Retinal pigment epithelial cell (primary cell): Measurements from ENCODE around the gene R3HDM2.

Experiments used
- DNase-seq: peaks from one replicate; pipeline ENCODE4 v3.0.0-alpha.2; 2010; ENCODE audit warnings: low read depth
- H3K4me3 ChIP-seq: 2 replicates; pipeline ENCODE4 v1.5.1; 2011; ENCODE audit warnings: mild to moderate bottlenecking, low read length, control low read depth, moderate library complexity
- TF ChIP-seq, protein P1 (sequence below): conservative IDR thresholded peaks from 2 replicates; pipeline ENCODE4 v1.5.1; 2011; ENCODE audit warnings: low read depth, low read length, control low read depth, inconsistent platforms

The R3HDM2 gene

DNA sequence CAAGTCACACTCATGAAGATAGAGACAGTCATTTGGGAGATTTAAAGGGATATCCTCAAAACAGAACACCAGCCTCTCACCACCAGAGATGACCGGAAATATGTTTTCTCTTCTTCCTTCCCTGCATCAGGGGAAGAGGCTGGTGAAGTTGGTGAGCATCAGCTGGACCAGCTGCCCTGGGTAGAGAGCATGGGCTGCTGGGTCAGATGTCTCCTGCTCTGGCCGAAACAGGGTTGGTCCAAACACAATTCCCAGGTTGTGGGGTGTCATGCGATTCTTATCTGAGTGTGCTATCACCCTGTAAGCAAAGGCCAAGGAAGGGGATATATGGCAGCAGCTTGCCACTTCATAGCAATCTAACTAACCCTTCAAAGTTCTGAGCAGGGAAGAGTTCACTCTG is 41.5 kb upstream of the R3HDM2 start:
- TF ChIP-seq, protein P1, sequence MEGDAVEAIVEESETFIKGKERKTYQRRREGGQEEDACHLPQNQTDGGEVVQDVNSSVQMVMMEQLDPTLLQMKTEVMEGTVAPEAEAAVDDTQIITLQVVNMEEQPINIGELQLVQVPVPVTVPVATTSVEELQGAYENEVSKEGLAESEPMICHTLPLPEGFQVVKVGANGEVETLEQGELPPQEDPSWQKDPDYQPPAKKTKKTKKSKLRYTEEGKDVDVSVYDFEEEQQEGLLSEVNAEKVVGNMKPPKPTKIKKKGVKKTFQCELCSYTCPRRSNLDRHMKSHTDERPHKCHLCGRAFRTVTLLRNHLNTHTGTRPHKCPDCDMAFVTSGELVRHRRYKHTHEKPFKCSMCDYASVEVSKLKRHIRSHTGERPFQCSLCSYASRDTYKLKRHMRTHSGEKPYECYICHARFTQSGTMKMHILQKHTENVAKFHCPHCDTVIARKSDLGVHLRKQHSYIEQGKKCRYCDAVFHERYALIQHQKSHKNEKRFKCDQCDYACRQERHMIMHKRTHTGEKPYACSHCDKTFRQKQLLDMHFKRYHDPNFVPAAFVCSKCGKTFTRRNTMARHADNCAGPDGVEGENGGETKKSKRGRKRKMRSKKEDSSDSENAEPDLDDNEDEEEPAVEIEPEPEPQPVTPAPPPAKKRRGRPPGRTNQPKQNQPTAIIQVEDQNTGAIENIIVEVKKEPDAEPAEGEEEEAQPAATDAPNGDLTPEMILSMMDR, result no peak
- H3K4me3 ChIP-seq, result no peak overlapping the region
- no peak for DNase-seq

DNA sequence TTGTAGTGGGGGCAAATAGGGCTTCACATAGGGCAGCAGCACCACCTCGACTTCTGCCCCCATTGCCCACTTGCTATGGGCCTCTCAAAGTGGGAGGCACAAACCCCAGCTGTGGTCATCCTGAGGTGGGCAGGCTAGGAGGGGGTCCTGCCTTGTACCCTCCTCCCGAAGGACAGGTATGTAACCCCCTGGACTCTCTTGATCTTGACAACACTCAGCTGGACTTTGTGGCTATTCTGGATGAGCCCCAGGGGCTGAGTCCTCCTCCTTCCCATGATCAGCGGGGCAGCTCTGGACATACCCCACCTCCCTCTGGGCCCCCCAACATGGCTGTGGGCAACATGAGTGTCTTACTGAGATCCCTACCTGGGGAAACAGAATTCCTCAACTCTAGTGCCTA is 40.8 kb upstream of the R3HDM2 start:
- DNase-seq, result no peak
- H3K4me3 ChIP-seq, result no peak overlapping the region
- TF ChIP-seq, protein P1, result no peak

DNA sequence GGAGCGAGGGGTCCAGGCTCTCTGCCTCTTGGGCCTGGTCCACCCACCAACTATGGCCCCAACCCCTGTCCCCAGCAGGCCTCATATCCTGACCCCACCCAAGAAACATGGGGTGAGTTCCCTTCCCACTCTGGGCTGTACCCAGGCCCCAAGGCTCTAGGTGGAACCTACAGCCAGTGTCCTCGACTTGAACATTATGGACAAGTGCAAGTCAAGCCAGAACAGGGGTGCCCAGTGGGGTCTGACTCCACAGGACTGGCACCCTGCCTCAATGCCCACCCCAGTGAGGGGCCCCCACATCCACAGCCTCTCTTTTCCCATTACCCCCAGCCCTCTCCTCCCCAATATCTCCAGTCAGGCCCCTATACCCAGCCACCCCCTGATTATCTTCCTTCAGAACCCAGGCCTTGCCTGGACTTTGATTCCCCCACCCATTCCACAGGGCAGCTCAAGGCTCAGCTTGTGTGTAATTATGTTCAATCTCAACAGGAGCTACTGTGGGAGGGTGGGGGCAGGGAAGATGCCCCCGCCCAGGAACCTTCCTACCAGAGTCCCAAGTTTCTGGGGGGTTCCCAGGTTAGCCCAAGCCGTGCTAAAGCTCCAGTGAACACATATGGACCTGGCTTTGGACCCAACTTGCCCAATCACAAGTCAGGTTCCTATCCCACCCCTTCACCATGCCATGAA is 40.3 kb upstream of the R3HDM2 start:
- TF ChIP-seq, protein P1, result no peak
- no peak for DNase-seq
- H3K4me3 ChIP-seq, result no peak overlapping the region

DNA sequence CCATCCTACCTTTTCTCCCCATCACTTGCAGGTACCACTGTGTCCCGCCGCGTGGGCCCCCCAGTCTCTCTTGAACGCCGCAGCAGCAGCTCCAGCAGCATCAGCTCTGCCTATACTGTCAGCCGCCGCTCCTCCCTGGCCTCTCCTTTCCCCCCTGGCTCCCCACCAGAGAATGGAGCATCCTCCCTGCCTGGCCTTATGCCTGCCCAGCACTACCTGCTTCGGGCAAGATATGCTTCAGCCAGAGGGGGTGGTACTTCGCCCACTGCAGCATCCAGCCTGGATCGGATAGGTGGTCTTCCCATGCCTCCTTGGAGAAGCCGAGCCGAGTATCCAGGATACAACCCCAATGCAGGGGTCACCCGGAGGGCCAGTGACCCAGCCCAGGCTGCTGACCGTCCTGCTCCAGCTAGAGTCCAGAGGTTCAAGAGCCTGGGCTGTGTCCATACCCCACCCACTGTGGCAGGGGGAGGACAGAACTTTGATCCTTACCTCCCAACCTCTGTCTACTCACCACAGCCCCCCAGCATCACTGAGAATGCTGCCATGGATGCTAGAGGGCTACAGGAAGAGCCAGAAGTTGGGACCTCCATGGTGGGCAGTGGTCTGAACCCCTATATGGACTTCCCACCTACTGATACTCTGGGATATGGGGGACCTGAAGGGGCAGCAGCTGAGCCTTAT is 39.6 kb upstream of the R3HDM2 start:
- H3K4me3 ChIP-seq, result no peak overlapping the region
- no peak for DNase-seq
- TF ChIP-seq, protein P1, result no peak

DNA sequence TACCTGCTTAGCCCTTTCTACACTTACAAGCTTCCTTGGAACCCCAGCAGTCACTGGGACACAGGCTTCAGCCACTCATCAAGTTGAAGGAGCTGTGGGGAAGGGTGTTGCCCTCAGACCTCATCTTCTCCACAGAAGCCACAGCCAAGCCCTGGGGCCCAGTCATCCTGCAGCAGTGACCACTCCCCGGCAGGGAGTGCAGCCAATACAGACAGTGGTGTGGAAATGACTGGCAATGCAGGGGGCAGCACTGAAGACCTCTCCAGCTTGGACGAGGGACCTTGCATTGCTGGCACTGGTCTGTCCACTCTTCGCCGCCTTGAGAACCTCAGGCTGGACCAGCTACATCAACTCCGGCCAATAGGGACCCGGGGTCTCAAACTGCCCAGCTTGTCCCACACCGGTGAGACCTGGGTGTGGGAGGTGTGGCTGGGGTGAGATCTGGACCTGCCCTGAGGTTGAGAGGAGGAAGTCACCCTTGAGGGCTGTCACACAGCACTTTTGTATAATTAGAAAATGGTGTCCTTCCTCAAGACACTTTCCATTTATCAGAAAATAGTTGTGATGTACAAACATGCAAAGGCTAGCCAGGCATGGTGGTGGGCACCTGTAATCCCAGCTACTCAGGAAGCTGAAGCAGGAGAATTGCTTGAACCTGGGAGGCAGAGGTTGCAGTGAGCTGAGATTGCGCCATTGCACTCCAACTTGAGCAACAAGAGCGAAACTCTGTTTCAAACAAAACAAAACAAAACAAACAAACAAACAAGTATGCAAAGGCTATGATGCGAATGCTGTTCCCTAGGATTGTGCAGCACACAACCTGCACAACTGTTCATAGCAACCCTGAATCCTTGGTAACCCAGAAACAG is 38.7 kb upstream of the R3HDM2 start:
- TF ChIP-seq, protein P1, result no peak
- no peak overlapping the region for H3K4me3 ChIP-seq
- DNase-seq, result no peak

DNA sequence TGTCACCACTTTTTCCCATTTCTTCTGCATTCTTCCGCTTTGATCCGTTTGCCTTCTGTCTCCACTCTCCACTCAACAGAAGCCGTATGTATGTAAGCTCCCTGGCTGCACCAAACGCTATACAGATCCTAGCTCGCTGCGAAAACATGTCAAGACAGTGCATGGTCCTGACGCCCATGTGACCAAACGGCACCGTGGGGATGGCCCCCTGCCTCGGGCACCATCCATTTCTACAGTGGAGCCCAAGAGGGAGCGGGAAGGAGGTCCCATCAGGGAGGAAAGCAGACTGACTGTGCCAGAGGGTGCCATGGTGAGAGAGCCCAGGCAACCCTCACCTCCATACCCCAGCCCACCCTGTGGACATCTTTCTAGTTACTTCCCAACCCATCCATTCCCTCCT is 37.1 kb upstream of the R3HDM2 start:
- H3K4me3 ChIP-seq, result no peak overlapping the region
- TF ChIP-seq, protein P1, result no peak
- DNase-seq, result no peak
